ENCODE measurements around the gene MTCL1.

MTCL1 gene

DNA sequence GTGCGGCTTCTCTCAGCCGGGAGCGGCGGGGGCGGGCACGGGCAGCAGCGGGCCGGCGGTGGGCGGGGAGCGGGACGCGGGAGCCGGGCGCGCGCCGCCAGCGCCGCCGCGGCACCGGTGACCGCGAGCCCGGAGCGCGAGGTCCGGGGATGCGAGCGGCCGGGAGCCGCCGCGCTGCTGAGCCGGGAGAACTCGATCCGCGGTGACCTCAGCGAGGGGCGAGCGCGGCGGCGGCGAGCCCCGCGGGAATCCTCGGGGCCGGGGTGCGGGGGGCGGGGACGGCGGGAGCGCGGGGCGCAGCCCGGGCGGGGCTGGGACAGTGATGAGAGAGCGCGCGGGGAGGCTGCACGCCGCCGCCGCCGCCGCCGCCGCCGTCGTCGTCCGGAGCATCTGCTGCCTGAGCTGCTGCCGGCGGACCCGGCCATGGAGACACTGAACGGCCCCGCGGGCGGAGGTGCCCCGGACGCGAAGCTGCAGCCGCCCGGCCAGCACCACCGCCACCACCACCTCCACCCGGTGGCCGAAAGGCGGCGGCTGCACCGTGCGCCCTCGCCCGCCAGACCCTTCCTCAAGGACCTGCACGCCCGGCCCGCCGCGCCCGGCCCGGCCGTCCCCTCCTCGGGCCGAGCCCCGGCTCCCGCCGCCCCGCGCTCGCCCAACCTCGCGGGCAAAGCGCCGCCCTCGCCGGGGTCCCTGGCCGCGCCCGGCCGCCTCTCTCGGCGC, at the start of gene MTCL1:
Gene MTCL1, plus strand, starts transcription at position 319 of the 723 bp plus-strand sequence. Its CDS starts 105 bp downstream, at position 424.
- H3K4me3 ChIP-seq (IDR thresholded peaks at IDR 0.05; ENCODE audit: insufficient read depth, low read depth, low read length), result no peak within 1 kb of the TSS
- H4K20me1 ChIP-seq (ENCODE audit: insufficient read depth), result no peaks in the 10 kb centered on the region
- TF ChIP-seq, protein P1, sequence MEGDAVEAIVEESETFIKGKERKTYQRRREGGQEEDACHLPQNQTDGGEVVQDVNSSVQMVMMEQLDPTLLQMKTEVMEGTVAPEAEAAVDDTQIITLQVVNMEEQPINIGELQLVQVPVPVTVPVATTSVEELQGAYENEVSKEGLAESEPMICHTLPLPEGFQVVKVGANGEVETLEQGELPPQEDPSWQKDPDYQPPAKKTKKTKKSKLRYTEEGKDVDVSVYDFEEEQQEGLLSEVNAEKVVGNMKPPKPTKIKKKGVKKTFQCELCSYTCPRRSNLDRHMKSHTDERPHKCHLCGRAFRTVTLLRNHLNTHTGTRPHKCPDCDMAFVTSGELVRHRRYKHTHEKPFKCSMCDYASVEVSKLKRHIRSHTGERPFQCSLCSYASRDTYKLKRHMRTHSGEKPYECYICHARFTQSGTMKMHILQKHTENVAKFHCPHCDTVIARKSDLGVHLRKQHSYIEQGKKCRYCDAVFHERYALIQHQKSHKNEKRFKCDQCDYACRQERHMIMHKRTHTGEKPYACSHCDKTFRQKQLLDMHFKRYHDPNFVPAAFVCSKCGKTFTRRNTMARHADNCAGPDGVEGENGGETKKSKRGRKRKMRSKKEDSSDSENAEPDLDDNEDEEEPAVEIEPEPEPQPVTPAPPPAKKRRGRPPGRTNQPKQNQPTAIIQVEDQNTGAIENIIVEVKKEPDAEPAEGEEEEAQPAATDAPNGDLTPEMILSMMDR (conservative IDR thresholded peaks at IDR 0.05; ENCODE audit: low read depth, low read length), result no peak
- no peaks in the 10 kb centered on the region for H3K36me3 ChIP-seq (ENCODE audit: insufficient read depth)
- H2AFZ ChIP-seq (ENCODE audit: low read depth), result peak within 1 kb of the TSS; percentile 99
- H3K9ac ChIP-seq, result peak within 1 kb of the TSS; percentile 30; the same call in 1 of the 2 replicates
- H3K27me3 ChIP-seq (ENCODE audit: insufficient read depth, low read depth), result no peaks in the 10 kb centered on the region; the same call in 1 of the 2 replicates
- peak within 1 kb of the TSS; percentile 76 for H3K4me2 ChIP-seq
- H3K4me1 ChIP-seq (ENCODE audit: low read depth, poor library complexity, severe bottlenecking), result peaks cover 11% of the 10 kb centered on the region
- H3K27ac ChIP-seq, result no peak within 1 kb of the TSS
- no peaks in the 10 kb centered on the region for H3K79me2 ChIP-seq (ENCODE audit: insufficient read depth, low read depth)

DNA sequence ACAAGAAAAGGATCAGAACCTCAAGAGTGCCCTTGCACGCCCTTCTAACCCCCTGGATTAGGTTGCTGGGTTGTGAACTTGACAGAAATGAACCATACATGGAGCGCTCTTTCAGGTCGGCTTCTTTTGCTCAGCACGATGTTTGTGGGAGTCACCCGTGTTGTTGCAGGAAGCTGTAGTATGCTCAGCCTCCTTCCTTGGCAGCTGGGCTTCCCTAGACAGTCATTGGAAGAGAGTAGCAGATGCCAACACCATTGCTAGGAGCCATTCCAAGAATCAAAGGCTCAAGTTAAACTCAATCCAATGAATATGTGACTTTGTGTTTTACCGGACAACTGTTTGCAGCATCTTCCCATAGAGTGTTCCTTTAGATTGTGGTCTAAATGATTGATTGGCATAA, 49.1 kb upstream of the MTCL1 start:
- H3K27ac ChIP-seq, result no peak overlapping the region

DNA sequence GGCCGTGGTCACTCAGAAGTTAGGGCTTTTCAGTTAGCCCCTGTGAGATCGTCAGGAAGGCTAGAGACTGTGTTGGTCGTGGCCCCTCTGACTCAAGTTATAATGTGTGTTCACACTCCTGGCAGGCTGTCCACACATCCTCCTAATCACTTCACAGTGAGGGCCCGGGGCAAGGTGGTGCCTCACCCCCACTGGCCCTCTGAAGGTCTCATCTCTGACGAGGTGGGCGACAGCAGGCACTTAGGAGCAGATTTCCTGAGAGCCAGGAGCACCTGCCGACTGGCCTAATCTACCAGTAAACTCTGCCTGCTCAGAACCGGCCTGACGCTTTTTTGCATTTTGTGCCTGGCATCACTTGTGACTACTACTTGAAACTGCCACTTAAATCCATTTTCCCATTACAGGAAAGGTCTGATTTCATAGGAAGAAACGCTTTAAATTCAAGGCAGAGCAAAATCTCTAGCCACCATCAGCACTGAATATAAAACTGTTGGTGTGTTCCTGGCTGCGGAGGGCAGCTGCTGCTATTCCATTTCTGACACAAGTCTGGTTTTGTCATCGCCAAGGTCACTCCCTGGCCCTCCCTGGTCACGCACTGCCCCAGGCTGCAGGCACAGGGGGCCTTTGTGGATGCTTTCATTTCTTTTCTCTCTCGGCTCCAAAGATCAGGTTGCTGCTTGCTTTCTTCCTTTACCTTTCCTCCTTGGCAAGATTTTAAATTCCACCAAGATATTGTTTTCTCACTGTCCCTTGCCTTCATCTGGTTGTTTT, 48.1 kb upstream of the MTCL1 start:
- H3K4me1 ChIP-seq (ENCODE audit: low read depth, poor library complexity, severe bottlenecking), result peaks cover 16% of the 10 kb centered on the region
- H3K4me3 ChIP-seq (IDR thresholded peaks at IDR 0.05; ENCODE audit: insufficient read depth, low read depth, low read length), result no peak overlapping the region
- H3K36me3 ChIP-seq (ENCODE audit: insufficient read depth), result no peaks in the 10 kb centered on the region
- H4K20me1 ChIP-seq (ENCODE audit: insufficient read depth), result no peaks in the 10 kb centered on the region
- H3K9ac ChIP-seq, result no peak overlapping the region
- no peak overlapping the region for H3K4me2 ChIP-seq
- H3K27me3 ChIP-seq (ENCODE audit: insufficient read depth, low read depth), result no peaks in the 10 kb centered on the region
- no peak overlapping the region for H2AFZ ChIP-seq (ENCODE audit: low read depth)
- TF ChIP-seq, protein P1 (conservative IDR thresholded peaks at IDR 0.05; ENCODE audit: low read depth, low read length), result no peak
- H3K27ac ChIP-seq, result no peak overlapping the region
- no peaks in the 10 kb centered on the region for H3K79me2 ChIP-seq (ENCODE audit: insufficient read depth, low read depth)

More for the DNA sequence above, 49.1 kb upstream of the MTCL1 start:
- peaks cover 6% of the 10 kb centered on the region for H3K4me1 ChIP-seq (ENCODE audit: low read depth, poor library complexity, severe bottlenecking)
- H3K27me3 ChIP-seq (ENCODE audit: insufficient read depth, low read depth), result no peaks in the 10 kb centered on the region
- H3K4me3 ChIP-seq (IDR thresholded peaks at IDR 0.05; ENCODE audit: insufficient read depth, low read depth, low read length), result no peak overlapping the region
- no peaks in the 10 kb centered on the region for H3K36me3 ChIP-seq (ENCODE audit: insufficient read depth)
- TF ChIP-seq, protein P1 (conservative IDR thresholded peaks at IDR 0.05; ENCODE audit: low read depth, low read length), result no peak
- H2AFZ ChIP-seq (ENCODE audit: low read depth), result no peak overlapping the region
- no peak overlapping the region for H3K9ac ChIP-seq
- H4K20me1 ChIP-seq (ENCODE audit: insufficient read depth), result no peaks in the 10 kb centered on the region
- H3K4me2 ChIP-seq, result no peak overlapping the region
- H3K79me2 ChIP-seq (ENCODE audit: insufficient read depth, low read depth), result no peaks in the 10 kb centered on the region

DNA sequence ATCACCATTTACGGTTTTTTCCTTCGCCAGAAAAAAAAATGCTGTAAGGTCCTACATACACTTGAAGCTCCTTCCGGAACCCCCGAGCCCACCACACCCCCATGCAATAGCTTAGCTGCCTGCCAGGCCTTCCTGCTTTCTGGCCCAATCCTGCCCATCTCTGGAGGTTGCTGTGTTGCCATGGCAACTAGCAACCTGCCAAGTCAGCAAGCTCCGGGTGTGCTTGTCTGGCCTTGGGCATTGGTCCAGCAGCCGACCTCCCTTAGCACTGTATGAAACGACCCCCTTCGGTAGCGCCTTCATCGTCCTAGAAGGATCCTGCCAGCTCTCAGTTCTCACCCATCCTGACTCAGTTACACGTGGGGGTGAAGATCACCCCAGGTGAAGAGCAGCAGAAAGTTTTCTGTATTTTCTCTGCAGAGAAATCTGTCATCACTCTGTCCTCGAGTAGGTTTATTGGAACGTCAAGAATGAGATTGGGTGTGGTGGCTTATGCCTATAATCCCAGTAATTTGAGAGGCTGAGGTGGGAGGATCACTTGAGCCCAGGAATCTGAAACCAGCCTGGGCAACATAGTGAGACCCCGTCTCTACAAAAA, 47.4 kb upstream of the MTCL1 start:
- Histone ChIP-seq H3K36me3 (ENCODE audit: insufficient read depth) (no peaks in the 10 kb centered on the region), H3K4me1 (ENCODE audit: low read depth, poor library complexity, severe bottlenecking) (peaks cover 18% of the 10 kb centered on the region), H3K9ac (no peak overlapping the region), H4K20me1 (ENCODE audit: insufficient read depth) (no peaks in the 10 kb centered on the region), H3K4me2 (no peak overlapping the region), H3K4me3 (IDR thresholded peaks at IDR 0.05; ENCODE audit: insufficient read depth, low read depth, low read length) (no peak overlapping the region), H3K79me2 (ENCODE audit: insufficient read depth, low read depth) (no peaks in the 10 kb centered on the region), H3K27me3 (ENCODE audit: insufficient read depth, low read depth) (no peaks in the 10 kb centered on the region), H3K27ac (no peak overlapping the region), H2AFZ (ENCODE audit: low read depth) (no peak overlapping the region)
- TF ChIP-seq, protein P1 (conservative IDR thresholded peaks at IDR 0.05; ENCODE audit: low read depth, low read length), result no peak

All from KMS-11 (cell line).